Caco-2 (cell line): ENCODE measurements around the gene PAM. TPM values are rescaled to one million over a fixed set of nuclear protein-coding genes. Genes with fewer than 3 reads are reported as not detected.
"Not testable (repeated sequence)": the region's sequence is repeated elsewhere in the genome, so short reads cannot be mapped to it uniquely, and the experiment has no call there.

Experiments
- BruUV-seq: library from RNA; stranded (reverse); fragments of 400-500 nt; replicated peaks from 2 replicates; lab custom pipeline; 2021; lab: Mats Ljungman, UMichigan
- CTCF ChIA-PET: fragments of 300-600 bp; sonication (Branson Sonifier 250); formaldehyde crosslinking; loops from one replicate; lab custom pipeline; 2022; ENCODE audit warnings: antibody characterized with exemption; lab: Charles Lee
- POLR2A ChIA-PET: fragments of 300-600 bp; sonication (Branson Sonifier 250); formaldehyde crosslinking; loops from one replicate; lab custom pipeline; 2022; ENCODE audit warnings: antibody characterized with exemption; lab: Charles Lee
- DNase-seq, 2 experiments: peaks; one replicate each; pipeline versions ENCODE4 v3.0.0 to v3.0.0-alpha.2; 2020 to 2022
- H3K27me3 ChIP-seq: replicated peaks from 2 replicates; pipeline ENCODE4 v1.6.0; 2011; ENCODE audit warnings: low read length; ENCODE audit not compliant: control insufficient read depth, insufficient read depth
- H3K36me3 ChIP-seq: 2 replicates; pipeline ENCODE4 v1.5.1; 2011; ENCODE audit warnings: low read length; ENCODE audit not compliant: control insufficient read depth, insufficient read depth
- H3K4me1 ChIP-seq: fragments of 250-450 bp; sonication (Bioruptor Pico); 2 replicates; pipeline ENCODE4 v1.5.1; 2020; ENCODE audit warnings: mild to moderate bottlenecking
- H3K4me3 ChIP-seq: 2 replicates; pipeline ENCODE4 v1.5.1; 2011; ENCODE audit warnings: low read depth, mild to moderate bottlenecking, control low read depth, low read length
- H3K9me3 ChIP-seq: fragments of 250-450 bp; sonication (Bioruptor Pico); 2 replicates; pipeline ENCODE4 v1.5.1; 2020; ENCODE audit warnings: mild to moderate bottlenecking, moderate library complexity
- H3K27ac Mint-ChIP-seq: one replicate; pipeline ENCODE4 v1.8.0; 2022; ENCODE audit warnings: mixed read lengths; ENCODE audit not compliant: unreplicated experiment
- H3K27me3 Mint-ChIP-seq: one replicate; pipeline ENCODE4 v1.8.0; 2022; ENCODE audit warnings: mixed read lengths; ENCODE audit not compliant: insufficient read depth, unreplicated experiment
- H3K36me3 Mint-ChIP-seq: one replicate; pipeline ENCODE4 v1.8.0; 2022; ENCODE audit warnings: mild to moderate bottlenecking, mixed read lengths; ENCODE audit not compliant: insufficient read depth, unreplicated experiment
- H3K4me1 Mint-ChIP-seq: one replicate; pipeline ENCODE4 v1.8.0; 2022; ENCODE audit warnings: low read depth, mixed read lengths; ENCODE audit not compliant: unreplicated experiment
- H3K4me3 Mint-ChIP-seq: one replicate; pipeline ENCODE4 v1.8.0; 2022; ENCODE audit warnings: mild to moderate bottlenecking, moderate library complexity, mixed read lengths; ENCODE audit not compliant: unreplicated experiment
- H3K9me3 Mint-ChIP-seq: one replicate; pipeline ENCODE4 v1.8.0; 2022; ENCODE audit warnings: mixed read lengths; ENCODE audit not compliant: unreplicated experiment
- CTCF ChIP-seq, 2 experiments: fragments of 200-600 bp in 1 of 2; IDR thresholded peaks; 1 replicate in 1 of 2; 2 replicates in 1 of 2; pipeline versions ENCODE4 v1.5.1 to v1.8.0; 2011 to 2022; ENCODE audit warnings: antibody characterized with exemption in 1 of 2, control low read depth in 1 of 2, inconsistent platforms in 1 of 2, low read depth in 1 of 2, low read length in 1 of 2, mild to moderate bottlenecking in 1 of 2, moderate library complexity in 1 of 2; ENCODE audit not compliant: insufficient read depth in 1 of 2, severe bottlenecking in 1 of 2, unreplicated experiment in 1 of 2
- intact Hi-C: fragments of 100-400 bp; cut with micrococcal nuclease; formaldehyde crosslinking; loops from one replicate; pipeline ENCODE4 v1.10.0; 2022; ENCODE audit not compliant: unreplicated experiment
- total RNA-seq: library from RNA; stranded (reverse); gene quantifications from 2 replicates; pipeline ENCODE4 v1.2.3, GENCODE V29; 2022

Gene PAM
- total RNA-seq, 1 experiment from 2014 or later = 48.0 TPM

GRCh38 chr5:103066326-103066725 is 311.2 kb downstream of the PAM start:
- H3K4me1 ChIP-seq = peaks cover 8% of the 10 kb centered on the region
- peaks cover 5% of the 10 kb centered on the region for H3K4me1 Mint-ChIP-seq
- H3K9me3 ChIP-seq = no peaks in the 10 kb centered on the region
- H3K4me3 ChIP-seq = no peak overlapping the region
- DNase-seq = no peak
- H3K27me3 Mint-ChIP-seq = no peaks in the 10 kb centered on the region
- no peaks in the 10 kb centered on the region for H3K27me3 ChIP-seq
- ChIA-PET POLR2A (no interaction called here), CTCF (no interaction called here)
- H3K9me3 Mint-ChIP-seq = peaks cover 7% of the 10 kb centered on the region
- no peak overlapping the region for H3K27ac Mint-ChIP-seq
- no peak overlapping the region for H3K4me3 Mint-ChIP-seq
- intact Hi-C loops = loop anchor here (10.0 kb wide), 1 partner anchor 158 kb away; no protein-coding TSS in a partner anchor
- H3K36me3 Mint-ChIP-seq = no peaks in the 10 kb centered on the region
- no peaks in the 10 kb centered on the region for H3K36me3 ChIP-seq
- no TSS peak for BruUV-seq
- TF ChIP-seq CTCF (IDR thresholded peaks at IDR 0.05; ENCODE audit: insufficient read depth in 1 of 2, low read depth in 1 of 2, low read length in 1 of 2, severe bottlenecking in 1 of 2, unreplicated experiment in 1 of 2) = no peak

GRCh38 chr5:103073500-103073899 is 318.4 kb downstream of the PAM start:
- H3K9me3 ChIP-seq = peaks cover 18% of the 10 kb centered on the region
- peaks cover 56% of the 10 kb centered on the region for H3K9me3 Mint-ChIP-seq
- H3K4me1 ChIP-seq, H3K4me1 Mint-ChIP-seq, H3K27ac Mint-ChIP-seq, CTCF ChIA-PET, H3K36me3 ChIP-seq, H3K27me3 ChIP-seq, DNase-seq, BruUV-seq, POLR2A ChIA-PET, H3K4me3 ChIP-seq, H3K27me3 Mint-ChIP-seq, H3K4me3 Mint-ChIP-seq, H3K36me3 Mint-ChIP-seq, intact Hi-C loops: not testable (repeated sequence)

GRCh38 chr5:103075442-103075841 is 320.3 kb downstream of the PAM start:
- DNase-seq = no peak
- intact Hi-C loops = no loop called here
- Histone ChIP-seq H3K4me1 (no peaks in the 10 kb centered on the region), H3K27me3 (no peaks in the 10 kb centered on the region), H3K36me3 (no peaks in the 10 kb centered on the region), H3K9me3 (peaks cover 23% of the 10 kb centered on the region), H3K4me3 (no peak overlapping the region)
- Mint-ChIP-seq H3K36me3 (no peaks in the 10 kb centered on the region), H3K4me3 (no peak overlapping the region), H3K27ac (no peak overlapping the region), H3K4me1 (no peaks in the 10 kb centered on the region), H3K9me3 (peaks cover 62% of the 10 kb centered on the region), H3K27me3 (no peaks in the 10 kb centered on the region)
- BruUV-seq = no TSS peak
- CTCF ChIA-PET = no interaction called here
- no peak for TF ChIP-seq CTCF (IDR thresholded peaks at IDR 0.05; ENCODE audit: insufficient read depth in 1 of 2, low read depth in 1 of 2, low read length in 1 of 2, severe bottlenecking in 1 of 2, unreplicated experiment in 1 of 2)
- POLR2A ChIA-PET = no interaction called here
